ENCODE data around the gene SRSF9.

GRCh38 chr12:120495186-120495730, 25.7 kb upstream of the SRSF9 start:
- TF ChIP-seq CTCF (IDR thresholded peaks at IDR 0.05): no peak
- TF ChIP-seq POLR2A (IDR thresholded peaks at IDR 0.05): no peak
